Common myeloid progenitor, CD34-positive (primary cell): ENCODE results near the gene CAPZB.

Source experiments
- CTCF ChIA-PET: fragments of 350-600 bp; sonication (Branson Sonifier 250); formaldehyde crosslinking; loops from one replicate; lab custom pipeline; 2021; ENCODE audit warnings: antibody characterized with exemption; lab: Charles Lee
- POLR2A ChIA-PET: fragments of 350-600 bp; sonication (Branson Sonifier 250); formaldehyde crosslinking; loops from one replicate; lab custom pipeline; 2021; ENCODE audit warnings: antibody characterized with exemption; lab: Charles Lee
- DNase-seq, 3 donors: peaks; one replicate each; pipeline versions ENCODE4 v3.0.0 to v3.0.0-alpha.2; 2013
- H3K27ac ChIP-seq, 2 experiments: 1 replicate in 1 of 2; 2 replicates in 1 of 2; pipeline ENCODE4 v1.7.0; 2013; ENCODE audit warnings: inconsistent platforms in 2 of 2, low read length in 2 of 2, mild to moderate bottlenecking in 2 of 2, low read depth in 1 of 2, moderate library complexity in 1 of 2; ENCODE audit not compliant: severe bottlenecking in 2 of 2, insufficient read depth in 1 of 2, poor library complexity in 1 of 2
- H3K27me3 ChIP-seq, 5 experiments: replicated peaks in 2 of 5; 1 replicate in 3 of 5; 2 replicates in 2 of 5; pipeline versions ENCODE4 v1.6.1 to v1.7.0; 2013; ENCODE audit warnings: low read length in 4 of 5, mild to moderate bottlenecking in 2 of 5, moderate library complexity in 2 of 5, inconsistent platforms in 1 of 5; ENCODE audit not compliant: insufficient read depth in 5 of 5, control insufficient read depth in 4 of 5
- H3K36me3 ChIP-seq, 4 experiments: 1 replicate in 2 of 4; 2 replicates in 2 of 4; pipeline versions ENCODE4 v1.6.1 to v1.7.0; 2013; ENCODE audit warnings: low read length in 3 of 4, control low read depth in 1 of 4, mild to moderate bottlenecking in 1 of 4; ENCODE audit not compliant: control insufficient read depth in 4 of 4, insufficient read depth in 4 of 4
- H3K4me1 ChIP-seq, 4 experiments: 1 replicate in 3 of 4; 2 replicates in 1 of 4; pipeline versions ENCODE4 v1.6.1 to v1.7.1; 2013; ENCODE audit warnings: low read length in 3 of 4, mild to moderate bottlenecking in 3 of 4, control low read depth in 1 of 4, inconsistent platforms in 1 of 4, moderate library complexity in 1 of 4; ENCODE audit not compliant: control insufficient read depth in 4 of 4, insufficient read depth in 4 of 4; ENCODE audit errors: control extremely low read depth in 1 of 4
- H3K4me3 ChIP-seq, 7 experiments: 1 replicate in 4 of 7; 2 replicates in 3 of 7; pipeline versions ENCODE4 v1.5.1 to v1.7.0; 2013; ENCODE audit warnings: mild to moderate bottlenecking in 7 of 7, low read length in 6 of 7, moderate library complexity in 6 of 7, inconsistent platforms in 2 of 7, low read depth in 2 of 7, control low read depth in 1 of 7; ENCODE audit not compliant: insufficient read depth in 4 of 7, control insufficient read depth in 1 of 7; ENCODE audit errors: extremely low read depth in 1 of 7
- H3K9me3 ChIP-seq, 5 experiments: 1 replicate in 4 of 5; 2 replicates in 1 of 5; pipeline versions ENCODE4 v1.6.1 to v1.7.1; 2013; ENCODE audit warnings: low read length in 4 of 5, mild to moderate bottlenecking in 2 of 5, inconsistent platforms in 1 of 5, low read depth in 1 of 5, moderate library complexity in 1 of 5; ENCODE audit not compliant: control insufficient read depth in 4 of 5, insufficient read depth in 2 of 5; ENCODE audit errors: control extremely low read depth in 1 of 5
- WGBS: methylation state at CpG from one replicate; pipeline ENCODE4 v1.1.5; 2013; ENCODE audit not compliant: insufficient coverage; 5-methylcytosine and 5-hydroxymethylcytosine counted together

Gene CAPZB

DNA sequence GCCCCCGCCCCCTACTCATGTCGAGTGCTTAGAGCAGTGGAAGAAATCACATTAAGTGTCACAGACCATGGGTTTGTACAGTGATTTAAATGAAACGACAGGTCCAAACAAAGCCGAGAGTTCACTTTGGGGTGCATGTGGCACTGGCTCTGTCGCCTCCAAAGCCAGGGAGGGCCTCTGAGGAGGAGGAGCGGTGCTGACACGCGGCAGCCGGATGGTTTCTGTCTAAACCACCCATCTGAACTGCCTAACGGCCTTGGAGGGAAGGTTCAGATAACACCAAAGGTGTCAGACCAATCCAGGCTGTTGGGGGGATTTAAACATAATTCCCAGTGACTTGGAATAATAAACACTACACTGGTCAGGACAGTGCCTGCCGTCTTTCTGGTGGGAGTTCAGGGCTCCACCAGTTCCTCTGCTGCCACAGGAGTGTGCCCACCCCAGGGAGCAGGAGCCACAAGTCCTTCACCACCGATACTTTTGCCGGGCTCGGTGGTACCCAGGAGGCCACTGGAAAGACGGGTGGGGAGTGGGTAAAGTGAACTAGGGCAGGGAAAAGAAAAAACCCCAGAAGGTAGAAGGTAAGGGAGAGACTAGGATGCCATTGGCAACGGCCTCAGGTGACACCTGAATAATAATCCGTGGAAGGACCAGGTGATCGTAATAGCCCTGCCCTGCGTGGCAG lies 95.0 kb downstream of the CAPZB start:
- ChIA-PET POLR2A (interaction anchor here (0.6 to 0.7 kb wide), 3 partner anchors 8 to 63 kb away, joined by 3 to 8 read pairs (median 5); no protein-coding TSS in a partner anchor), CTCF (interaction anchor here (0.6 to 3.7 kb wide), 16 partner anchors 9 to 261 kb away, joined by 3 to 40 read pairs (median 4); a partner anchor contains a TSS)
- peak overlapping the region; percentile 62 to 78 for H3K27ac ChIP-seq
- 48% methylated on average over 15 of the region's 19 CpGs for WGBS
- H3K36me3 ChIP-seq, result peaks cover 2 to 25% (median 6%) of the 10 kb centered on the region in 4 experiments
- H3K4me1 ChIP-seq, result peaks cover 12 to 49% (median 42%) of the 10 kb centered on the region in 4 experiments
- DNase-seq, result no peak
- no peaks in the 10 kb centered on the region for H3K9me3 ChIP-seq
- peak overlapping the region in 6 of 7 experiments; percentile 0 to 77 (median 48) for H3K4me3 ChIP-seq
- H3K27me3 ChIP-seq, result no peaks in the 10 kb centered on the region

DNA sequence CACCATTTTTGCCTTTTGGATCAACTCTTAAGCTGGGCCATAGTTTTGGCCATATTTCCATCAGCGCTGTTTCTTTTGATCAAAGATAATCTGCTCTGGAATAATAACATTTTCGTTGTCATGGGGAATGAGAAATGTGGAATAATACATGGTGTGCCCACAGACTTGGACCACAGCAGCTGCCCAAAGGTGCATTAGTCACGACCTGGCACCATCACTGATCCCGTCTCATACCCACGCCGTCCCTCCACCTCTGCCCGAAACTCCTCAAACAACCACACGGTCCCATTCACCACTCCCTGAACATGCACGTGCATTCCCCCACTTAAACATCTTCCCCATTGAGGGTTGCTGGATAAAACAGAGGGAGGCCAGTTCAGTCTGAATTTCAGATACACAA lies 96.4 kb downstream of the CAPZB start:
- no peak overlapping the region for H3K4me3 ChIP-seq
- no peaks in the 10 kb centered on the region for H3K9me3 ChIP-seq
- 95% methylated on average over 6 of the region's 9 CpGs for WGBS
- peaks cover 12 to 49% (median 42%) of the 10 kb centered on the region in 4 experiments for H3K4me1 ChIP-seq
- DNase-seq, result no peak
- peaks cover 9 to 30% (median 19%) of the 10 kb centered on the region in 4 experiments for H3K36me3 ChIP-seq
- ChIA-PET CTCF (interaction anchor here (1.1 to 6.0 kb wide), 5 partner anchors 10 to 262 kb away, joined by 3 to 41 read pairs (median 4); no protein-coding TSS in a partner anchor), POLR2A (interaction anchor here (0.5 kb wide), 1 partner anchor 327 kb away, joined by 3 read pairs; no protein-coding TSS in a partner anchor)
- H3K27ac ChIP-seq, result no peak overlapping the region
- no peaks in the 10 kb centered on the region for H3K27me3 ChIP-seq

DNA sequence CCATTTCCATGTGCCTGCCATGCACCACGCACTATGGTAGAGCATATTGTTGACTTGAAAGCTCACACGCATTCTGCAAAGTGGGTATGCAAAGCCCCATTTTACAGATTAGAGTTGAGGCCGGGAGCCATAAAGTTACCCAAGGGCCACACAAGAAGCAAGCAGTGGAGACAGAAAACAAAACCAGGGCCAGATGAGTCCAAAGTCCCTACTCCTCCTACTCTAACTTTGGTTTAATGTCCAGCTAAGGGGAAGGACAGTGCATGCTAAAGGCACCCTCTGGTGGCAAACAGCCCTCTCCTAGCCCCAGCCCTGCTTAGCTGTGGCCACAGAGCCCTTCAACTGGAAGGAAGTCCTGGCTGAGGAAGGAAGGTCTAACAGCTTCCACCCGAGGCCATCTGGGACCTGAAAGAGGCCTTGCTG lies 98.3 kb downstream of the CAPZB start:
- Histone ChIP-seq H3K27me3 (no peaks in the 10 kb centered on the region), H3K36me3 (peaks cover 14 to 44% (median 31%) of the 10 kb centered on the region in 4 experiments), H3K9me3 (no peaks in the 10 kb centered on the region), H3K27ac (no peak overlapping the region), H3K4me1 (peaks cover 12 to 32% (median 24%) of the 10 kb centered on the region in 4 experiments), H3K4me3 (no peak overlapping the region)
- ChIA-PET POLR2A (no interaction called here), CTCF (interaction anchor here (6.0 kb wide), 1 partner anchor 12 kb away, joined by 41 read pairs; no protein-coding TSS in a partner anchor)
- WGBS, result 100% methylated on average over 2 of the region's 4 CpGs
- no peak for DNase-seq

- H3K9me3 ChIP-seq, result no peaks in the 10 kb centered on the region
- no peaks in the 10 kb centered on the region for H3K27me3 ChIP-seq
- CTCF ChIA-PET, result interaction anchor here (6.0 kb wide), 1 partner anchor 11 kb away, joined by 41 read pairs; no protein-coding TSS in a partner anchor
- H3K4me3 ChIP-seq, result no peak overlapping the region
- no peak overlapping the region for H3K27ac ChIP-seq
- peaks cover 11 to 24% (median 15%) of the 10 kb centered on the region in 4 experiments for H3K4me1 ChIP-seq
- DNase-seq, result no peak
- peaks cover 15 to 52% (median 38%) of the 10 kb centered on the region in 4 experiments for H3K36me3 ChIP-seq
- POLR2A ChIA-PET, result no interaction called here
- 98% methylated on average over 15 of the region's 15 CpGs for WGBS
Measured at GRCh38 chr1:19385869-19386591, 99.3 kb downstream of the CAPZB start.

GRCh38 chr1:19385221-19385620 lies 100.1 kb downstream of the CAPZB start:
- WGBS, result 85% methylated on average over 9 of the region's 9 CpGs
- no peak overlapping the region for H3K4me3 ChIP-seq
- no peaks in the 10 kb centered on the region for H3K9me3 ChIP-seq
- H3K27me3 ChIP-seq, result no peaks in the 10 kb centered on the region
- ChIA-PET POLR2A (no interaction called here), CTCF (interaction anchor here (1.0 to 6.0 kb wide), 3 partner anchors 10 to 79 kb away, joined by 3 to 41 read pairs (median 5); no protein-coding TSS in a partner anchor)
- H3K4me1 ChIP-seq, result peaks cover 5 to 18% (median 9%) of the 10 kb centered on the region in 4 experiments
- DNase-seq, result no peak
- H3K27ac ChIP-seq, result no peak overlapping the region
- H3K36me3 ChIP-seq, result peaks cover 16 to 57% (median 43%) of the 10 kb centered on the region in 4 experiments

DNA sequence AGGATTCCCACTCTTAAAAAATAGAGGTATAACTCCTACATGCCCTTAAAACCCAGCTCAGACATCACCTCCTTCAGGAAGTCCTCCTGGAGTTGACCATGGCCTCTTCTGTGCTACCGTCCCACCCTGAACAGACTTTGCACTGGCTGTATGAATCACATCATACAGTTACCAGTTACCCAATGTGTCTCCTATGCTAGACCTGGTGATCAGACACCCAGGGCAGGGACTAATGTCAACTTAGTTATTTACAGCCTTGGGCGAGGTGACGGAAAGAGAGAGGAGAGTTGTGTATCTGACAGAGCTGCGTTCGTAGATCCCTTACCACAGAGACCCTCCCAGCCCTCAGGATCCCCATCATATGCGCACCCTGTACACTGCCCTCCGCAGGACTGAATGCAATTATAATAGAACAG lies 100.6 kb downstream of the CAPZB start:
- ChIA-PET POLR2A (no interaction called here), CTCF (interaction anchor here (1.0 to 6.0 kb wide), 3 partner anchors 10 to 79 kb away, joined by 3 to 41 read pairs (median 5); no protein-coding TSS in a partner anchor)
- H3K36me3 ChIP-seq, result peaks cover 17 to 61% (median 47%) of the 10 kb centered on the region in 4 experiments
- DNase-seq, result no peak
- no peaks in the 10 kb centered on the region for H3K9me3 ChIP-seq
- no peaks in the 10 kb centered on the region for H3K27me3 ChIP-seq
- WGBS, result 96% methylated on average over 3 of the region's 7 CpGs
- H3K4me1 ChIP-seq, result peaks cover under 1 to 13% (median 4%) of the 10 kb centered on the region in 4 experiments
- no peak overlapping the region for H3K4me3 ChIP-seq
- H3K27ac ChIP-seq, result no peak overlapping the region
